ENCODE results near the gene NRDC.
"Not testable (repeated sequence)": the region's sequence is repeated elsewhere in the genome, so short reads cannot be mapped to it uniquely, and the experiment has no call there.

Gene NRDC

DNA sequence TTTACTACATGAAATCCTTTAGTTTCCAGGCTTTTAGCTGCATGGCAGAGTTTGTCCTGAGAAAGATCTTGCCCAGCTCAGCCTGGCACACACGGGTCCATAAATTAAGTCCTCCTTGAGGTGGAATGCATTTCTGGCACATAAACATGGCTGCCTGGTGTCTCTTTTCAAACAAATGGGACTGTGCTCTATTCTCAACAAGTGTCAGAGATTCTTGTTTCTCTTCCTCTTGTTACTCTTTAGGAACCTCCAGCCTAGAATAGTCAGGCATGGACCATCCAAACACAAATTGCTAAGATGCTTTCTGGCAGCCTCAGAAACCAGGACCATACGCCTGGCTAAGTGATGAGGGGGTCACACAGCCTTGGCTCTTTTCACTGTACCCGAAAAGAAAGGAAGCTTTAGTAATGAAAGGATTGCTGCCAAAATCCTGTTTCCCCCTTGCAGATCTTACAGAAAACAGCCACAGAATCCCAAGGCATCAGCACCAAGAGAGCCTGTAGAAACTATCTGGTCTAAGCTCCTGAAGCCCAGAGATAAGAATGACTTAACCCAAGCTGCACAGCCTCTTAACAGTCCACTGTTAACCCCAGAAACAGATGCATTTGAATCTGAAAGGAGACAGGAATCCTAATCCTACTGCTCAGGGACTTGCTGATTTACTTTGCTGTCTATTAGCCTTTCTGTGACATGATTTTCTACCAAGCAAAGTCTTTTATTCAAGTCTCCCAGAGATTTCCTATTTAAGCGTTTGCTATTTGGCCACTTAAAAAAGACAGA is 31.9 kb upstream of the NRDC start:
- H3K27ac ChIP-seq (ENCODE audit: low read length), result no peak overlapping the region
- H3K36me3 ChIP-seq (ENCODE audit: control insufficient read depth in 1 of 2, insufficient read depth in 2 of 2, low read length in 2 of 2), result no peaks in the 10 kb centered on the region
- H3K4me3 ChIP-seq (ENCODE audit: low read depth in 1 of 2, low read length in 2 of 2), result no peak overlapping the region
- H3K9me3 ChIP-seq (ENCODE audit: control insufficient read depth in 1 of 2, low read length in 2 of 2), result no peaks in the 10 kb centered on the region
- H3K27me3 ChIP-seq (ENCODE audit: low read depth, low read length), result peaks cover 4% of the 10 kb centered on the region
- no peaks in the 10 kb centered on the region for H3K4me1 ChIP-seq (ENCODE audit: control insufficient read depth in 1 of 2, insufficient read depth in 2 of 2, low read length in 2 of 2)

DNA sequence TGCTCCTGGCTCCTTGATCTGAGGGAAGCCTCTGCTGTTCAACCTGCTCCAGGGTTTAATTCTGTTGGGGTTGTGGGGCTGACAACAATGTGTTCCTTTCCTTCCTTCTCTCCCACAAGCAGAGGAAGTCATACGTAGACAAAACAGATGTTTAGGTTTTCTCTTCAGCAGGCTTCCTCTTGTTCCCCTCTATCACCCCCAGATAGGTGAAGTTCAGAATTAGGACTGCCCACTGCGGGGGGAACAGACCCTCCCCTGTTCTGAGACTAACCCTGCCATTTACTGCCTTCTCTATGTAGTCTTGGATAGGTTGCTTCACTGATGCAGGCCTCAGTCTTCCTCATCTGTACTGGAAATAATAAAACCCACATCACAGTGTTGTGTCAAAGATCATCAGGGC is 30.0 kb upstream of the NRDC start:
- no peaks in the 10 kb centered on the region for H3K36me3 ChIP-seq (ENCODE audit: control insufficient read depth in 1 of 2, insufficient read depth in 2 of 2, low read length in 2 of 2)
- no peaks in the 10 kb centered on the region for H3K4me1 ChIP-seq (ENCODE audit: control insufficient read depth in 1 of 2, insufficient read depth in 2 of 2, low read length in 2 of 2)
- no peak overlapping the region for H3K27ac ChIP-seq (ENCODE audit: low read length)
- H3K9me3 ChIP-seq (ENCODE audit: control insufficient read depth in 1 of 2, low read length in 2 of 2), result no peaks in the 10 kb centered on the region
- H3K4me3 ChIP-seq (ENCODE audit: low read depth in 1 of 2, low read length in 2 of 2), result no peak overlapping the region
- peaks cover 4% of the 10 kb centered on the region for H3K27me3 ChIP-seq (ENCODE audit: low read depth, low read length)

DNA sequence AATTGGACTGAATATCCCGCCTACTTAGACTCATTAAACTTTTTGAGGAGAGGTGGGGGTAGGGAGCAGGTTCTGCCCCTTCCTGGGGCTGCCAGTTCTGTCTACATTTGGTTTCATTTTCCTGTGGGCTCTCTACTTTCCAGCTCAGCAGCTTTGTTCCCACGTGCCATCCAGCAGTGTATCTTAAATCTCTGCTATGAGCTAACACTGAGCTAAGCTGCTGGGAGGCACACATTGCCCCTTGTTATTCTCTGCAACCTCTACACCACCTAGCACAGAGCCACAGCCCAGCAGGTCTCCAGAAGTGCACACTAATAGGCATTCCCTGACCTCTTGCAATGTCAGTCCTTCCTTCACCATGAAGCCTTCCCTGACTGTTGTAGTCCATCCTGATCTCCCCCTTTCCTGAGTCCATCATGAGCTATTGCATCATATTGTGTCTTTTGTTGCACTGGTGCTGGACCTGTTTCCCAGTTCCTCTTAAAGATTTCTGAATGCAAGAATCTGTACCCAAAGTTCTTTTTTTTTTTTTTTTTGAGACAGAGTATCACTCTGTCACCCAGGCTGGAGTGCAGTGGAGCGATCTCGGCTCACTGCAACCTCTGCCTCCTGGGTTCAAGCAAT is 28.7 kb upstream of the NRDC start:
- Histone ChIP-seq H3K4me1 (ENCODE audit: control insufficient read depth in 1 of 2, insufficient read depth in 2 of 2, low read length in 2 of 2) (no peaks in the 10 kb centered on the region), H3K36me3 (ENCODE audit: control insufficient read depth in 1 of 2, insufficient read depth in 2 of 2, low read length in 2 of 2) (no peaks in the 10 kb centered on the region), H3K4me3 (ENCODE audit: low read depth in 1 of 2, low read length in 2 of 2) (no peak overlapping the region), H3K9me3 (ENCODE audit: control insufficient read depth in 1 of 2, low read length in 2 of 2) (no peaks in the 10 kb centered on the region), H3K27me3 (ENCODE audit: low read depth, low read length) (peaks cover 4% of the 10 kb centered on the region), H3K27ac (ENCODE audit: low read length) (no peak overlapping the region)

DNA sequence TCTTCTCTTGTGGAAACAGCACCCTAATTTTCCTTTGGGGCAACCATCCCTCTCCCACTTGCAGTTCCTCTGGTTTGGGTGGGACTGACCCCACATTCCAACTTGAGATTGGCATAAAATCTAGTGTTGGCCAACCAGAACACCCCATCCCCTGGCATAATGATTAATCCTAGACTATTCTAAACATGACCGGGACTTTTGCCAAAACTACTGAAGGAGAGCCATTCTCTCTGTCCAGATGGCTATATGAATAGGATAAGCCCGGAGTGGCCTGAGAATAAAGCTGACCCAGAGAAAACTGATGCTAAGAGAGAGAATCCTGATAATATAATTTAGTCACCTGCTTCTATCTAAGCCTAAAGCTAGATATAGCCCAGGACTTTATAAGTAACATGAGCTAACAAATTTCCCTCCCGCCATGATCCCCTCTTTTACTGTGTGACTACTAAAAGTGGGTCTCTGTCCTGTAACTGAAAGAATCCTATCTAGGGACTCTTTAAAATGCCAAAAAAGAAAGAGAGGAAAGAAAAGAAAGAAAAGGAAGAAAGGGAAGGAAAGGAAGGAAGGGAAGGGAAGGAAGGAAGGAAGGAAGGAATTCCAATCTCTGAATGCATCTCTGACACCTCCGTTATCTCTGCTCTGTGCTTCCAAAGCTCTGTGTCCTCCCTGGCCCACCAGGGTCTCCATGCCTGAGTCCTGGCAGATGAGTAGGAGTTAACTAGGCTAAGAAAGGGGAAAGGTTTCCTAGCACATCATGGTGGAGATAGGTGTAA is 28.0 kb upstream of the NRDC start:
- H3K9me3 ChIP-seq (ENCODE audit: control insufficient read depth in 1 of 2, low read length in 2 of 2), result no peaks in the 10 kb centered on the region
- H3K27ac ChIP-seq (ENCODE audit: low read length), result no peak overlapping the region
- no peaks in the 10 kb centered on the region for H3K4me1 ChIP-seq (ENCODE audit: control insufficient read depth in 1 of 2, insufficient read depth in 2 of 2, low read length in 2 of 2)
- no peak overlapping the region for H3K4me3 ChIP-seq (ENCODE audit: low read depth in 1 of 2, low read length in 2 of 2)
- peaks cover 4% of the 10 kb centered on the region for H3K27me3 ChIP-seq (ENCODE audit: low read depth, low read length)
- no peaks in the 10 kb centered on the region for H3K36me3 ChIP-seq (ENCODE audit: control insufficient read depth in 1 of 2, insufficient read depth in 2 of 2, low read length in 2 of 2)

DNA sequence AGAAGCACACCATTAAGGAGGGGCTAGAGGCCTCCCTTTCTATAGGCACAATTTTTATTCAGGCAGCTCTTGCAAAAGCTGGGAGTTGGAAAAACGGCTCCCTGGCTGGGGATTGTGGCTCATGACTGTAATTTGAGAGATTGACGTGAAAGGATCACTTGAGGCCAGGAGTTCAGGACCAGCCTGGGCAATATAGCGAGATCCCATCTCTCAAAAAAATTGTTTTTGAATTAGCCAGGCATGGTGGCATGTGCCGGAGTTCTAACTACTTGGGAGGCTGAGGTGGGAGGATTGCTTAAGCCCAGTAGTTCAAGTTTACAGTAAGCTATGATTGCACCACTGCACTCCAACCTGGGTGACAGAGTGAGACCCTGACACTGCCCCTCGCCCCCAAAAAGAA is 23.9 kb upstream of the NRDC start:
- no peaks in the 10 kb centered on the region for H3K9me3 ChIP-seq (ENCODE audit: control insufficient read depth in 1 of 2, low read length in 2 of 2)
- no peaks in the 10 kb centered on the region for H3K4me1 ChIP-seq (ENCODE audit: control insufficient read depth in 1 of 2, insufficient read depth in 2 of 2, low read length in 2 of 2)
- H3K36me3 ChIP-seq (ENCODE audit: control insufficient read depth in 1 of 2, insufficient read depth in 2 of 2, low read length in 2 of 2), result no peaks in the 10 kb centered on the region
- H3K4me3 ChIP-seq (ENCODE audit: low read depth in 1 of 2, low read length in 2 of 2), result no peak overlapping the region
- no peaks in the 10 kb centered on the region for H3K27me3 ChIP-seq (ENCODE audit: low read depth, low read length)
- no peak overlapping the region for H3K27ac ChIP-seq (ENCODE audit: low read length)

DNA sequence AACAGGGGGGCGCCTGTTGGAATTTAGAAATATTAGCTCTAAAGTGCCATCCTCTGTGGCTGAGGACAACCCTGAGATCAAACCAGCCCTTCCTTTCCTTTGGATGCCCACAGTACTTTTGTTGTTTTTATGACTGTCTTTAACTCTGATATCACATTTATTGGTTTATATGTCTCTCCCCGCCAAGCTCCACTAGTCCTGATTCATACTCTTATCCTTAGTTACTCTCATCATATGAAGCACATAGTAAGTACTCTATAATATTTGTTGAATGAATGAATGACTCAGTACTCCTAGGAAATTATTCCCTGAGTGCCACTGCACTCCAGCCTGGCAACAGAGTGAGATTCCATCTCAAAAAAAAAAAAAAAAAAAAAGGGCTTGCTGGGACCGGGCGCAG is 22.6 kb upstream of the NRDC start:
- Histone ChIP-seq H3K36me3 (ENCODE audit: control insufficient read depth in 1 of 2, insufficient read depth in 2 of 2, low read length in 2 of 2) (no peaks in the 10 kb centered on the region), H3K4me3 (ENCODE audit: low read depth in 1 of 2, low read length in 2 of 2) (no peak overlapping the region), H3K9me3 (ENCODE audit: control insufficient read depth in 1 of 2, low read length in 2 of 2) (no peaks in the 10 kb centered on the region), H3K27me3 (ENCODE audit: low read depth, low read length) (no peaks in the 10 kb centered on the region), H3K27ac (ENCODE audit: low read length) (no peak overlapping the region), H3K4me1 (ENCODE audit: control insufficient read depth in 1 of 2, insufficient read depth in 2 of 2, low read length in 2 of 2) (no peaks in the 10 kb centered on the region)

DNA sequence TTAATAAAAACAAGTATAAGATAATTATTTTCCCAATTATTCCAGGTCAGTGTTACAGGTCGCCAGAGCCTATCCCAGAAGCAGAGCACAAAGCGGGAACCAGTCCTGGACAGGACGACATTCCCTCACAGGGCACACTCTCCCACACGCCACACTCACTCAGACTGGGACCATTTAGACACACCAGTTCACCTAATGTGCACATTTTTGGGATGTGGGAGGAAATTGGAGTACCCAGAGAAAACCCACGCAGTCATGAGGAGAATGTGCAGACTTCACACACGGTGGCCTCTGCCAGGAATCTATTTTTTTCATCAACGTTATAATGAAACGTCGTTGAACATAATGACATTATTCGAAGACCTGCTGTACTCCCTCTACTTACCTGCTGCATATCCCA is 20.5 kb upstream of the NRDC start:
- Histone ChIP-seq H3K4me3 (ENCODE audit: low read depth in 1 of 2, low read length in 2 of 2) (no peak overlapping the region), H3K36me3 (ENCODE audit: control insufficient read depth in 1 of 2, insufficient read depth in 2 of 2, low read length in 2 of 2) (no peaks in the 10 kb centered on the region), H3K27me3 (ENCODE audit: low read depth, low read length) (no peaks in the 10 kb centered on the region), H3K4me1 (ENCODE audit: control insufficient read depth in 1 of 2, insufficient read depth in 2 of 2, low read length in 2 of 2) (no peaks in the 10 kb centered on the region), H3K9me3 (ENCODE audit: control insufficient read depth in 1 of 2, low read length in 2 of 2) (no peaks in the 10 kb centered on the region), H3K27ac (ENCODE audit: low read length) (no peak overlapping the region)

DNA sequence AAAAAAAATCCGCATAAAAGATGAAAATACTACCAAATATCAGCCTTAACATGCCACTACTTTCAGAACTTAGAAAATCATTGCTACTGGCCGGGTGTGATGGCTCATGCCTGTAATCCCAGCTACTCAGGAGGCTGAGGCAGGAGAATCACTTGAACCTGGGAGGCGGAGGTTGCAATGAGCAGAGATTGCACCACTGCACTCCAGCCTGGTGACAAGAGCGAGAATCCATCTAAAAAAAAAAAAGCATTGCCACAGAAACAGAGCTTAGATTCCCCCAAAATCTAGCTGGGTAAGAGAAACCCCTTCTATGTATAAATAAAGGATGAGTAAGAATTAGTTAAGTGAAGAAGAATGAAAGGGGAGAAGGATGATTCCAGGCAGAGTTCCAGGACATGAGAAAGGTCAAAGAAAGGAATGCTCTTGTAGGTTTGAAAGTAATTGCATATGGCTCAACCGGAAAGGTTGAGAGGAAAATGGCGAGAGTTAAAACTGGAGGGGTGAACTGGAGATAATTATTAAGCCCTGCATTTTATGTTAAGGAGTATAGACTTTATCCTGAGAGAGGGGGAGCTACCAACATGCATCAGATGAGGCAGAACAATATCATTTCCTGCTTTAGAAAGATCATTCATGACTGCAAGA is 19.7 kb upstream of the NRDC start:
- H3K4me3 ChIP-seq (ENCODE audit: low read depth in 1 of 2, low read length in 2 of 2), result no peak overlapping the region
- H3K27me3 ChIP-seq (ENCODE audit: low read depth, low read length), result no peaks in the 10 kb centered on the region
- no peaks in the 10 kb centered on the region for H3K4me1 ChIP-seq (ENCODE audit: control insufficient read depth in 1 of 2, insufficient read depth in 2 of 2, low read length in 2 of 2)
- H3K27ac ChIP-seq (ENCODE audit: low read length), result no peak overlapping the region
- no peaks in the 10 kb centered on the region for H3K9me3 ChIP-seq (ENCODE audit: control insufficient read depth in 1 of 2, low read length in 2 of 2)
- no peaks in the 10 kb centered on the region for H3K36me3 ChIP-seq (ENCODE audit: control insufficient read depth in 1 of 2, insufficient read depth in 2 of 2, low read length in 2 of 2)

DNA sequence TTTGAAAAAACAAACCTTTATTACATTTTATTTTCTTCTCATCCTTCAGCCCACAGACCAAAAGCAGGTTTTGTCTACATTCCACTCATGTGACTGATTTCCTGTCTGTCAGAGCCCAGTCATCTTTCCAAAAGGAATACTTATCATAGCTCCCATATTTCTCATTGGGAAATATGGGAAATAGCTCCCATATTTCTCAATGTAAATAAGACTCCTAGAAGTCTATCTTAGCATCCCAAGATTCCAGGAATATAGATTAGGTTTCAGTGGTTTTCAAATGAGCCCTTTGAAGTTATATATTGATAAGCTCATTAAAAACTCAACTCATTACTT is 19.1 kb upstream of the NRDC start:
- no peaks in the 10 kb centered on the region for H3K36me3 ChIP-seq (ENCODE audit: control insufficient read depth in 1 of 2, insufficient read depth in 2 of 2, low read length in 2 of 2)
- no peaks in the 10 kb centered on the region for H3K4me1 ChIP-seq (ENCODE audit: control insufficient read depth in 1 of 2, insufficient read depth in 2 of 2, low read length in 2 of 2)
- no peak overlapping the region for H3K27ac ChIP-seq (ENCODE audit: low read length)
- H3K9me3 ChIP-seq (ENCODE audit: control insufficient read depth in 1 of 2, low read length in 2 of 2), result no peaks in the 10 kb centered on the region
- no peak overlapping the region for H3K4me3 ChIP-seq (ENCODE audit: low read depth in 1 of 2, low read length in 2 of 2)
- no peaks in the 10 kb centered on the region for H3K27me3 ChIP-seq (ENCODE audit: low read depth, low read length)

DNA sequence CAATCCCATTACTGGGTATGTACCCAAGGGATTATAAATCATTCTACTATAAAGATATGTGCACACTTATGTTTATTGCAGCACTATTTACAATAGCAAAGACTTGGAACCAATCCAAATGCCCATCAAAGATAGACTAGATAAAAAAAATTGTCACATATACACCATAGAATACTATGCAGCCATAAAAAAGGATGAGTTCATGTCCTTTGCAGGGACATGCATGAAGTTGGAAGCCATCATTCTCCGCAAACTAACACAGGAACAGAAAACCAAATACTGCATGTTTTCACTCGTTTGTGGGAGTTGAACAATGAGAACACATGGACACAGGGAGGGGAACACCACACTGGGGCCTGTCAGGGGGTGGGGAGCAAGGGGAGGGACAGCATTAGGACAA is 16.2 kb upstream of the NRDC start:
- H3K27me3 ChIP-seq (ENCODE audit: low read depth, low read length); H3K4me1 ChIP-seq (ENCODE audit: control insufficient read depth in 1 of 2, insufficient read depth in 2 of 2, low read length in 2 of 2); H3K4me3 ChIP-seq (ENCODE audit: low read depth in 1 of 2, low read length in 2 of 2): not testable (repeated sequence)

DNA sequence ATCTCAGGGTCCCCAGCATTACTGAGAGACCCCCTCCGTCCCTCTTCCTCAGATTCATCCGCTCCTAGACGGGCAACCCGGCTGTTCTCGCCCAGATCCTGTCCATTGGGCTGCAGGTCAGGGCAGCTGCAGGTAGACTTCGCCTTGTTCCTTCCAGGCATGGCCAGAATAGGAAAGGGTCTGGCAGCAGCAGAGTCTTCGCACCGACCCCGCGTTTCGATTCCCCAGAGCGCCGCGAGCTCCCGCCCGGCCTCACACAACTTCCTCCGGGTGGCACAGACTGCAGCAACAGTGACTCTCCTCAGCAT is 265 bp downstream of the NRDC start:
- no peaks in the 10 kb centered on the region for H3K9me3 ChIP-seq (ENCODE audit: control insufficient read depth in 1 of 2, low read length in 2 of 2)
- peaks cover 0 to 13% of the 10 kb centered on the region in 2 donors for H3K36me3 ChIP-seq (ENCODE audit: control insufficient read depth in 1 of 2, insufficient read depth in 2 of 2, low read length in 2 of 2)
- peak overlapping the region; percentile 99 for H3K27ac ChIP-seq (ENCODE audit: low read length)
- no peaks in the 10 kb centered on the region for H3K27me3 ChIP-seq (ENCODE audit: low read depth, low read length)
- H3K4me3 ChIP-seq (ENCODE audit: low read depth in 1 of 2, low read length in 2 of 2), result peak overlapping the region; percentile 97 to 99
- H3K4me1 ChIP-seq (ENCODE audit: control insufficient read depth in 1 of 2, insufficient read depth in 2 of 2, low read length in 2 of 2), result peaks cover 4 to 19% of the 10 kb centered on the region in 2 donors

More for the DNA sequence above, 16.2 kb upstream of the NRDC start:
- H3K9me3 ChIP-seq (ENCODE audit: control insufficient read depth in 1 of 2, low read length in 2 of 2); H3K27ac ChIP-seq (ENCODE audit: low read length); H3K36me3 ChIP-seq (ENCODE audit: control insufficient read depth in 1 of 2, insufficient read depth in 2 of 2, low read length in 2 of 2): not testable (repeated sequence)

Measured in muscle layer of duodenum (tissue), 2 donors.